GM21423 (cell line): ENCODE data around the gene LGR4.

ENCODE experiments used
- ATAC-seq: cut with Tn5 transposase; IDR thresholded peaks from one replicate; pipeline ENCODE4 v1.9.1; 2021; ENCODE audit warnings: mild to moderate bottlenecking, moderate library complexity; ENCODE audit not compliant: unreplicated experiment

LGR4 gene

GRCh38 chr11:27433742-27434141, 38.8 kb downstream of the LGR4 start:
- no peak for ATAC-seq

- ATAC-seq: no peak
Measured at GRCh38 chr11:27431808-27432207, 40.8 kb downstream of the LGR4 start.

GRCh38 chr11:27429761-27430393, 42.7 kb downstream of the LGR4 start:
- ATAC-seq: no peak

GRCh38 chr11:27427183-27427980, 45.2 kb downstream of the LGR4 start:
- no peak for ATAC-seq

- no peak for ATAC-seq
Measured at GRCh38 chr11:27425814-27426213, 46.8 kb downstream of the LGR4 start.

- no peak for ATAC-seq
Measured at GRCh38 chr11:27423125-27423524, 49.5 kb downstream of the LGR4 start.

- no peak for ATAC-seq
Measured at GRCh38 chr11:27421819-27422494, 50.6 kb downstream of the LGR4 start.

- no peak for ATAC-seq
Measured at GRCh38 chr11:27420722-27421572, 51.6 kb downstream of the LGR4 start.

- ATAC-seq: no peak
Measured at GRCh38 chr11:27420217-27420616, 52.4 kb downstream of the LGR4 start.

- ATAC-seq: no peak
Measured at GRCh38 chr11:27418356-27418755, 54.2 kb downstream of the LGR4 start.

- ATAC-seq: no peak
Measured at GRCh38 chr11:27416568-27417176, 55.9 kb downstream of the LGR4 start.

- no peak for ATAC-seq
Measured at GRCh38 chr11:27414644-27415043, 57.9 kb downstream of the LGR4 start.

- ATAC-seq: no peak
Measured at GRCh38 chr11:27413218-27413617, 59.4 kb downstream of the LGR4 start.

- no peak for ATAC-seq
Measured at GRCh38 chr11:27412192-27412691, 60.3 kb downstream of the LGR4 start.

- no peak for ATAC-seq
Measured at GRCh38 chr11:27411328-27411727, 61.3 kb downstream of the LGR4 start.

- ATAC-seq: no peak
Measured at GRCh38 chr11:27410272-27410671, 62.3 kb downstream of the LGR4 start.

GRCh38 chr11:27409742-27410141, 62.8 kb downstream of the LGR4 start:
- no peak for ATAC-seq

GRCh38 chr11:27409049-27409448, 63.5 kb downstream of the LGR4 start:
- no peak for ATAC-seq

GRCh38 chr11:27408246-27408800, 64.3 kb downstream of the LGR4 start:
- ATAC-seq: no peak
